HG02678 (cell line): ENCODE data around the gene ADAMTS19.
A peak's percentile ranks its signal among the peaks of the same experiment; 100 is the strongest.
"Not testable (repeated sequence)": the region's sequence is repeated elsewhere in the genome, so short reads cannot be mapped to it uniquely, and the experiment has no call there.

Source experiments
- ATAC-seq: cut with Tn5 transposase; IDR thresholded peaks from one replicate; pipeline ENCODE4 v1.9.1; 2021; ENCODE audit warnings: mild to moderate bottlenecking, moderate library complexity; ENCODE audit not compliant: unreplicated experiment

ADAMTS19 gene

DNA sequence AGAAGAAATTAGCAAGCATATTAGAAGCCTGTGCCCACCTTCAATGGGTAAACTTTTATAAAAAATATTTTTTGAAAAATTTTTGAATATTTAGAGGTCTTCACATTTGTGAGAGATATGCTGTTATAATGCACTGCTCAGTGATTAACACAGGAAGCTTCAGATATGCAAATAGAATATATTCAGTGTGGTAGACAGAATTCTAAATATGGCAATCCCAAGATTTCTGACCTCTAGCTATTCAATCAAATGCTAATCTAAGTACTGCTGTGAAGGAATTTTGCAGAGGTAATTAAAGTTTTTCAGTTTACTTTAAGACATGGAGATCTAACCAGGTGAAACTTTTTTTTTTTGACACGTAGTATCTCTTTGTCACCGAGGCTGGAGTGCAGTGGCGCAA is 103.5 kb downstream of the ADAMTS19 start:
- no peak for ATAC-seq

DNA sequence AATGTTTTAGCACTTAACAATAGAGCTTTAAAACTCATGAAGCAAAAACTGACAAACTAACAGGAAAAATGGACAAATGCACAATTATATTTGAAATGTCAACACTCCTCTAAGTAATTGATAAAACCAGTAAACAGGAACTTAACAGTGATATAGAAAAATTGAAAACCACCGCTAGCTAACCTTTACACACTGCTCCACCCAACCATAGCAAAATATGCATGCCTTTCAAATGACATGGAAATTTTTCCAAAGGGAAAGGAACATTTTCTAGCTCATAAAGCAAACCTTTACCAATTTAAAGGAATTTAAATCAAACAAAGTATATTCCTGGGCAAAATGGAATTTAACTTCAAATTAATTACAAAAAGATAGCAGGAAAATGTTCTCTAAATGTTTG is 109.2 kb downstream of the ADAMTS19 start:
- ATAC-seq: no peak

DNA sequence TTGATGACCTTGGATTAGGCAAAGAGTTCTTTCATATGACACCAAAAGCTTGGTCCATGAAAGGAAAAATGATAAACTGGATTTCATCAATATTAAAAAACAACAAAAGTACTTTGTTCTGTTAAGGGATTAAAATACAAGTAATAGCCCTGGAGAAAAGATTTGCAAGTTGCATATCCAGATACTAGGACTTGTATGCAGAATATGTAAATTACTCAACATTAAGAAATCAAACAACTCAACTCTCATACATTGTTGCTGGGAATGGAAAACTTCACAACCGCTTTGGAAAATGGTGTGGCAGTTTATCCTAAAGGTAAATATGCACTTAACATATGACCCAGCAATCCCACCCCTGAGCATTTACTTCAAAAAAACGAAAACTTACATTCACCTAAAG is 112.0 kb downstream of the ADAMTS19 start:
- no peak for ATAC-seq

DNA sequence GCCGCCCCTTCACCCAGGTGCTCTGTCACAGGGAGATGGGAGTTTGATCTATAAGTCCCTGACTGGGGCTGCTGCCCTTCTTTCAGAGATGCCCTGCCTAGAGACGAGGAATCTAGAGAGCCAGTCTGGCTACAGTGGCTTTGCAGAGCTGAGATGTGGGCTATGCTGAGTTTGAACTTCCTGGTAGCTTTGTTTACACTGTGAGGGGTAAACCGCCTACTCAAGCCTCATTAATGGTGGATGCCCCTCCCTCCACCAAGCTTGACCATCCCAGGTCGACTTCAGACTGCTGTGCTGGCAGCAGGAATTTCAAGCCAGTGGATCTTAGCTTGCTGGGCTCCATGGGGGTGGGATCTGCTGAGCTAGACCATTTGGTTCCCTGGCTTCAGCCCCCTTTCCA is 124.4 kb downstream of the ADAMTS19 start:
- ATAC-seq: not testable (repeated sequence)

DNA sequence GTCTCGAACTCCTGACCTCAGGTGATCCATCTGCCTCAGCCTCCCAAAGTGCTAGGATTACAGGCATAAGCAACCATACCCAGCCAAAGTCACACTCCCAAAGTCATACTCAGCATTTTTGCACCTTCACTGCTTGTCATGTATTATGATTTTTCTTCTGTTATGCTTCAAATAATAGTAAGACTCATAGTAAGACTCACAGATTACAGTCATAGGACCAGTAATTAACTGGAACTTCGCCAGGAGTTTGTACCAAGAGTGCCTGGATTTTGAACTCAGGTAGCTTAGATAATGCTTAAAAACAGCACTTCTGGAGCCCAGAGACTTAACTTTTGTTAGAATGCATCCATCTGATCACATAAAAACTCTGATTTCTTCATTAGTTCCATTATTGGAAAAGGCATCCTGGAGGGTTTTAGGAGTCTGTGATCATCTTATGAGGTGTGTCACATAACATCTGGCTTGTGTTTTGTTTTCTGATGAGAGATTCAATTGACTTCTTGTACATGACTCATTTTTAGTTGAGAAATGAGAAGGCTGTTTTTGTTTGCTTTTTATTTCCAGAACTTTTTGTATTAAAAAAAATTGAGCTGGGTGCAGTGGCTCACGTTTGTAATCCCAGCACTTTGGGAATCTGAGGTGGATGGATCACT is 131.5 kb downstream of the ADAMTS19 start:
- no peak for ATAC-seq

DNA sequence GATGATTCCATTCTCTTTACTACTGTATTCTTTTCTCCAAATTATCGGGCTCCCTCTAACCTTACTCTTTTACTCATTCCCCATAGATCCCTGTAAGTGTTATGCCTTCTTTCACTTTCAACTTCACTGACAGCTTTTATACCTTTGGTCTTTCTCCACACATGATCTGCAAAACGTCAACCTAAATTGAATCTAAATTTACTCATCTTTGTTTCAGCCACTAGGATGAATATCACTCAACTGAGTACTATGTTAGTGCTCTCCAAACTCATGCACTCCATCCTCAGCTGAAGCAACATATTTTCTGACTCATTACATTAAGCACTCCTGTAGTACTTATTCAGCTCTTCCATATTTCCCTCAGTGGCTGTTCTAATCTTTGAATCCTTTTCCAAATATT is 133.4 kb downstream of the ADAMTS19 start:
- no peak for ATAC-seq

DNA sequence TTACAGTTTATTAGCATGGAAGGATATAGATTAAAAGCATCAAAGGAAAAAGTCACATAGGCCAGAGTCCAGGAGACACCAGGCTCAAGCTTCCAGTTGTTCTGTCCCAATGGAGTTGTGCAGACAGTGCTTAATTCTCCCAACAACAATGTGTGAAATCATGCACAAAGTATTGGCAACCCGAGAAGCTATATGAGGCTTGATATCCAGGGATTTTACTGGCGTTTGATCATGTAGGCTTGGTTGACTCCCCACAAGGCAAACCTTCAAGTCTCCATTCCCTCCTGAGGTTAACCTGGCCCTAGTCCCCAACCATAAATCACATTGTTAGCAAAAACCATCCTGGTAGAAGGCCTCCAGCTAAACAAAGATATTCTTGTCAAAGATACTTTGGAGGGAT is 141.5 kb downstream of the ADAMTS19 start:
- no peak for ATAC-seq

DNA sequence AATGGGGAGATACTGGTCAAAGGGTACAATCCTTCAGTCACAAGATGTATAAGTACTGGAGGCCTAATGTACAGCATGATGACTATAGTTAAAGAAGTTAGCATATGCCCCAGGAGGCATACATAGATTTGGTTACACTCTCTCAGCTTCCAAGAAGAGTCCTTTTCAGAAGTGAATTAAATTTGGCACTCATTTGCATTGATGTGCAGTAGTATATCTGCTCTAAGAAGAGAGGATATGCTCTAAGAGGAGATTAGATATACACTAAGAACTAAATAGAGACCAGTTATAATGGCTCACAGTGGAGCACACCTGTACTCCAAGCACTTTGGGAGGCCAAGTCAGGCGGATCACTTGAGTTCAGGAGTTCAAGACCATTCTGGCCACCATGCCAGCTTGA is 148.3 kb downstream of the ADAMTS19 start:
- peak; percentile 53 for ATAC-seq

DNA sequence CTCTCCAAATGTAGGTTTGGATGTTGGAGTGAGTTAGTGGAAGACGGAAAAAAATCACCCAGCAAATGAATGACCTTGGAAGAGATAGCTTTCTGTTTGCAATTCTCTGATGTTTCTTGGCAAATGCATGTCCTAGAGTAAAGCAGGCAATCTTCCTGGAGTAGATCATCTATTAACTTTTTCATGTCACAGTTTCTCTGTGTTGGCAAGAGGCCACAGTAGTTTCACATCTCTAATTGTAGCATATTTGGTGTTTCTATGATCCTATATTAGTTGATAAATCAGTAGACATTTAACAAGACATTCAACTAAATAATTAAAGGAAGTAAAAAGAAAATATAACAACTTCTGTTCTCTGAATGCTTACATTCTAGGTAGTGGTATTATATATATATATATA is 149.6 kb downstream of the ADAMTS19 start:
- ATAC-seq: peak; percentile 77

DNA sequence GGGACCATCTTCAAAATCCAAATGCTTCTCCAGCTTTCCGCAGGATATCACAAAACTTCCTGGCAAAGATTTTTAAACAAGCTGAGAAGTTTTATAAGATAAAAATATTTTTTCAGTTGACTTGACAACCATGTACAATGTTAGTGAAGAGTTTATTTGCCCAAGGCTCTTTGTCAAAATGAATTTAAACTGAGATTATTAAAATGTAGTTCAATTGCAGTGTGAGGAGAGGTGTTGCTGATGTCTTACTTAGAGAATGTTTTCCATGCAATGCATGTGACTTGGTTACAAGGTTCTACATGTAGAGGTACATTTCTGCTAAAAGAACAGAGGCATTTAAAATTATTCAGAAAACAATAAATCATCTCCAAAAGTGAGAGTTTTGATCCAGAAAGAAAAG is 156.4 kb downstream of the ADAMTS19 start:
- ATAC-seq: no peak

DNA sequence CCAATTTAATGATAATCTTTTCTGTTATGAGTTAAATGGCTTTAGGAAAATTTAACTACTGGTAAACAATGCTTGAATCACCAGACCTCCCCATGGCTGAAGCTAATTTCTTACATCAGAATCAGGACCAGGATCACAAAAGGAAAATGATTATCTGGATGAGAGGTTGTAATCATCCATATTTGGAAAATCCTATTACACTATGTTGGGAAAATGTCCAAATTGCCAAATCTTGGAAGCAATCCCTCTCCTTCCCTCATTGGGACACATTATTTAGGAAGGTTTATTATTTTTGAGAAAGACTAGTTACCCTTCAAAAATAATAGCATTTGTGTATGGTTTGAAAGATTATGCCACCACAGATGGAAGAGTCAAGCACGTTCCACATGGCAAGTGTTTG is 157.1 kb downstream of the ADAMTS19 start:
- no peak for ATAC-seq

DNA sequence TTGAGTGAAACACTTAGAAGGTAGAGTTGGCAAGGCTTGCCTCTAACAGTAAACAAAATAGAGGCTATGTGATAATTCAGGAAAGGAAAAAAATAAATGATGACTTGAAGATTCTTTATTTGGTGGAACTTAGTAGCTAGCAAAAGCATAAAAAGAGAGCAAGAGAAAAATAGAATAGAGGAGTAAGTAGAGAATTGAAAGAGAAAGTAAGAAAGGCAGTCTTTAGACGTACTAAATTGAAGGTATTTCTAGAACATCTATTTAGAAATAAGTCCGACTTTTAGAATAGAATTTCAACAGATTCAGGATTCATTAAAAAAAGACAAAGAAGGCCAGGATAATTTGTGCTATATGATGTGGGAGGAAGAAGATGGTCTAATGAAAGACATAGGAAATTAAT is 159.7 kb downstream of the ADAMTS19 start:
- no peak for ATAC-seq

DNA sequence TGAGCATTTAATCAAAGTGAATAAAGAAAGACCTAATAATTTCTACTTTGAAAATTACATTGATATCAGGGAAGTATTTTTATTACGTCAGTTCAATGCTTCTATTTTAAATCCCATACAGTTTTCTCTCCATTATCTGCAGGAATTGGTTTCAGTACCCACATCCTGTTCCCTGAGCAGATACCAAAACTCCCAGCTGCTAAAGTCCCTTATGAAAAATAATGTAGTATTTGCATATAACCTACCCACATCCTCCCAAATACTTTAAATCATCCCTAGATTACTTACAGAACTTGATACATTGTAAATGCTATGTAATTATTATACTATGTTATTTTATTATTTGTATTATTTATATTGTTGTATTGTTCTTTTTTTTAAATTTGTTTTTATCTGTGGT is 162.4 kb downstream of the ADAMTS19 start:
- ATAC-seq: no peak

DNA sequence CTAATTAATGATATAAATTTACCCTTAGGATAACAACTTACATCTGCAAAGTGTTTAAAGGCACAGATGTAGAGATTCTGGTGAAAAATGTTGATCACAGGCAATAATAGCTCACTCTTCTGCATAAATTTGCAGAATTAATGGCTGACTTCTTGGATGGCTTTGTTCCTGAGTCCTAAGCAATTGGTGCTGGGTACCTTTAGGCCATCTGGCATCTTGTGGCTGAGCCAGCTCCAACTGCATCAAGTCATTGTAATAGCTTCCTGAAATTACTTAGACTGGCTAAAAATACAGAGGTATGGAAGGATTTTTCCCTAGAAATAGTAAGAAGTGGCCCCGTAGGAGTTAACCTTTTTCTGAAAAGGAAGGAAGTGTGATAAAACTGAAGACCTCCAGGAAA is 169.5 kb downstream of the ADAMTS19 start:
- ATAC-seq: no peak

DNA sequence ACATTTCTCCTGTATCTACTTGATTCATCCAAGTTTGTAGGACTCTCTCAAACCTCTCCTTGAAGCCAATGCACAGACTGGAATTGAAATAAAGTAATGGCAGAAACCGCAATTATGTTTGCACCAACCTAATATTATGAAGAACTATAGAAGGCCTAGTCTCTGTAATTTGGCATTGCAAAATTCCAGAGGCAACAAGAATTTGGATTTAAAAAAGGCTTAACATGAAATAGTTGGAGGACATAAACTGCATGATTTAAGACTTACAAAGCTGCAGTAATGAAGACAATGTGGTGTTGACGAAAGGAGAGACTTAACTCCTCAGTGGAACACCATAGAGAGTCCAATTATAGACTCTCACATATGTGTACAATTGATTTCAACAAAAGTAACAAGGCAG is 170.0 kb downstream of the ADAMTS19 start:
- no peak for ATAC-seq

DNA sequence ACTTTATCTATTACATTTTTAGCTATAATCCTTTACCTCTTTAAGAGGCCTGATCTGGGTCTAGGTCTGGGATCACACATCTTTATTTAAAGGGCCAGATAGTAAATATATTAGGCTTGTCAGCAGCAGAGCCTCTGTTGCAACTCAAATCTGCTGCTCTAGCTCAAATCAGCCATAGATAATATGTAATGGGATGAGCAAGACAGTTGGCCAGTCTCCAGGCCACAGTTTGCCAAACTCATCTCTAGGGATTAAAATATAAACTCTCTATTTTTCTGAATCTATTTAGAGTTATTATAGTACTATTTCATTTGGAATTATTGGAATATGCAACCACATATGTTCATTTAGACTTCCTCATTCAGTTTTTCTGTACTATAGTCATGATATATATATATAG is 171.9 kb downstream of the ADAMTS19 start:
- no peak for ATAC-seq

DNA sequence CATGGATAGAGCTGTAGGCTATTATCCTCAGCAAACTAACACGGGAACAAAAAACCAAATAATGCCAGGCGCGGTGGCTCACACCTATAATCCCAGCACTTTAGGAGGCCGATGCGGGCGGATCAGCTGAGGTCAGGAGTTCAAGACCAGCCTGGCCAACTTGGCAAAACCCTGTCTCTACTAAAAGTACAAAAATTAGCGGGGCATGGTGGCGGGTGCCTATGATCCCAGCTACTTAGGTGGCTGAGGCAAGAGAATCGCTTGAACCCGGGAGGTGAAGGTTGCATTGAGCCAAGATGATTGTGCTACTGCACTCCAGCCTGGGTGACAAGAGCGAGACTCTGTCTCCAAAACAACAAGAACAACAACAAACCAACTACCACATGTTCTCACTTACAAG is 177.4 kb downstream of the ADAMTS19 start:
- not testable (repeated sequence) for ATAC-seq

DNA sequence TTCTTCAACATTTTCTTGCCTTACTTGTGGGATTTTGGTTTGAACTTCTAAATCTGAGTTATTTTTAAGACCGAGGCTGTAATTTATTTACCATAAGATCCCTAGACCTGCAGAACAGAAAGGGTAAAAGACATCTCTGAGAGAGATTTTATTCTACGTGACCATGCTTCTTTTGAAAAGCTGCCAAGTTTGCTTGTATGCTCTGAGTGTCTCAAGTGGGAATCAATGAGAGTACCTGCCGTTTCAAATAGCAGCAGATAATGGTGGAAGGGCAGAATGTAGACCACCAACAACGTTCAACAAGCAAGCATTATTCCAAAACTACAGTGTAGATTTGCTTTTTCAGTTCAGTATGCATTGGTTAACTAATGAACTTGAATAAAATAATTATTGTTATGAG is 179.2 kb downstream of the ADAMTS19 start:
- no peak for ATAC-seq

DNA sequence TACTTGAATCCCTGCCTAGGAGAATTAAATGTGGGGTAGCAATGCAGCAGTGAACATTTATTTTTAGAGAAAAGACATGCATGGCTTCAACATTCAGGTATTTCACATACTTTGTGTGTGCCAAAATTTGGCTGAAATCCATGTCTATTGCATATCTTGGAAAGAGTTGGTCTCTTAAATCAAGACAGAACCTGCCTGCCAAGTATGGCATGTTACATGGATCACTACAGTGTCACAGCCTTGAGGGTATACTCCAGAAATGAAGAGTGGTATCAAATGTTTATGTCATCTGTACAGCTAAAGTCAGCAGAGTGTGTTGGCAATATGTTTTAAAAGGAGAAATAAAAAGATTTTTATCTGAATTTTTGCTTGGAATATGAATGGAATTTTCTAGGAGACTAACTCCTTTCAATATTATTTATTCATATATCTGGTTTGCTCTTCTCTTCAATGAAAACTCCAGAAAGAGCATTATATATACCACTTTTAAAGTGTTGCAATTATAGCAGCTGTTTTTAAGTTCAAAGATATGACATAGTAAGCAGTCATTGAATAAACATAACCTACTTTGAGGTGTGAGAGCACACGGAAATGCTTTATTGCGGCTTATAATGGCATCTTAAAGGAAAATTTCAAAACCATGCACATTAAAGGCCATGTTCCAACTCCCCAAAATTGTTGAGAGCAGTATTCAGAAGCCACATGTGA is 192.4 kb downstream of the ADAMTS19 start:
- ATAC-seq: no peak

DNA sequence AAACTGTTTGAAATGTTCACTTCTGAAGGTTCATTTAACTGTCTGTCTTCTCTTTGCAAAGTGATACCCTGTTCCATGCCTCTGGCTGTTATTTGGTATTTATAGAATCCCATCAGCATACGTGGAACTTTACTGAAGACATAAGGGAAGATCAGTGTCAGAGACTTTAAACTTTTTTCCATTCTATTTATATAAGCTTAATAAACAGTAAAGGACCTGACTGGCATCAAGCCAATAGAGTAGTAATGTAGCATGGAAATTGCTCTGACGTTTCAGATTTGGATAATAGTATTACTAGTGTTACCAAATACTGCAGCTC is 192.9 kb downstream of the ADAMTS19 start:
- ATAC-seq: no peak

DNA sequence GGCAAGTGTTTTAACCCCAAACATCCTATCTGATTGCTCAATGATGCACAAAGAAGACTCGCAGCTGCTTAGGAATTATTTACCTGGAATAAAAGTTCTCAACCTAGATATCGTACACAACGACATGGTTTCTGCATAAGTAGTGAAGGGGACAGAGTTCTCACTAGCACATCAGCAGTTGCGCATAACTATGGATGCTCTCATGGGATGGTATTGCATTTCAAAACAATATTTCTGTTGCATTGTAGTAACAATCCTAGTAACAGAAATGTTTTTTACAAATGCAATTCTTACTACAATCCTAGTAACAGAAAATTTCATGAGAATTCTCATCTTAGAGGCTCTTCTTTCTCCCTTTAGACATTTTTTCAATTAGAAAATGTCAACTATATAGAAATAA is 193.3 kb downstream of the ADAMTS19 start:
- no peak for ATAC-seq

DNA sequence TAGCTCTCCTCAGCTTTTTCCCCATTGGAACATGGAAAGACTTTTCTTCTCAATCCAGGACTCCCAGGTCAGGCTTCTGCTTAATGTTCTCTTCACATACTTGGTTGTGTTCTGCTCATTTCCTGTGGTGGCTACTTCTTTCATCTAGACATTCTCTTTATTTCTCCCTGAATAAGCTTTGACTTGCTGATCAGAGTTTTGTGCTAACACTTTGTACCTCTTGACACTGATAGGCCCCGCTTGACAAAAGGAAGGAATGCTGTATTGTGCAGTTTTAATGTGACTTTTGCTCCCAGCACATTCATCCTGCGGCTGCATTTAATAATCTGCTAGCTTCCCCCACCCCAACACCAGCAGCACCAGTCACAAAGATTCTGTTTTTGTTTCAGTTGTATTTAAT is 196.9 kb downstream of the ADAMTS19 start:
- ATAC-seq: no peak

DNA sequence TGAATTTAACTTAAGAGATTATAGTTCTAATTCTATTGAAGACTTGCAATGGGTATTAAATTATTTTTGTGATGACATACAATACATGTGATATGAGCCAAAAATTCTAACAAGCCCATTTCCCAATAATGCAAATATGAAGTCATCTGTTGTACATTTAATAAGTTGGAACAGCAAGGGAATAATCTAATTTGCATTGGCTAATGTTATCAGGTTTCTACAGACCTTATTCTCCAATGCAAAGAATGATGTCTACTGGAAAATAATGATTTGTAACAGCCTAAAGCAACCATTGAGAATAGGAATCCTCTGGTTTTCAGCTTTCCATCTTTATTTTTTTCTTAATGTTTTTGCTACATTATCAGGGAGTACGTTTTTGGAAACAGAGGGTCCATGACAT is 198.7 kb downstream of the ADAMTS19 start:
- ATAC-seq: no peak
